M059J (cell line): ENCODE data around the gene TMEM129. TPM values are rescaled to one million over a fixed set of nuclear protein-coding genes. Genes with fewer than 3 reads are reported as not detected.
"Not testable (repeated sequence)": the region's sequence is repeated elsewhere in the genome, so short reads cannot be mapped to it uniquely, and the experiment has no call there.

Source experiments
- DNase-seq: peaks from one replicate; pipeline ENCODE4 v3.0.0-alpha.2; 2012; ENCODE audit warnings: low read depth
- total RNA-seq: library from RNA; depleted of rRNA; stranded (reverse); fragments of >200 nt; shearing (Covaris generic); gene quantifications from 2 replicates; pipeline ENCODE4 v1.2.3, GENCODE V29; 2014

Gene TMEM129
- total RNA-seq, 1 experiment from 2014 or later: 37.6 TPM

DNA sequence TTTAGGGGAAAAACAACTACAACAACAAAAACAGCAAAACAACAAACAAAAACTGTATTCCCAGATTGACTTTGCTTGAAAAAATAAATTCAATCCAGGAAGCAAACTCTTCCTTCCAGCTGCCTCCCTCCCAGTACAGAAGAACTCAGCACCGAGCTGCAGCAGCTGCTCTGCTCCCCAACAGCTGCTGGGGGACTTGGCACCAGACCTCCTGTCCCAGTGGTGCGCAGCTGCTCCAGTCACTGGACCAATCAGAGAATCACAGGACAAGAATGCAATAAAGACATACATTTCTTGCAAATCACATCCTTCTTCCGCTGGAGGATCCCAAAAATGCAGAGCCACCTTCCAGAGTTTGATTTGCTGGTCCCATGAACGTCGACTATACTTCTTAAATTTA is 25.2 kb downstream of the TMEM129 start:
- DNase-seq: no peak

DNA sequence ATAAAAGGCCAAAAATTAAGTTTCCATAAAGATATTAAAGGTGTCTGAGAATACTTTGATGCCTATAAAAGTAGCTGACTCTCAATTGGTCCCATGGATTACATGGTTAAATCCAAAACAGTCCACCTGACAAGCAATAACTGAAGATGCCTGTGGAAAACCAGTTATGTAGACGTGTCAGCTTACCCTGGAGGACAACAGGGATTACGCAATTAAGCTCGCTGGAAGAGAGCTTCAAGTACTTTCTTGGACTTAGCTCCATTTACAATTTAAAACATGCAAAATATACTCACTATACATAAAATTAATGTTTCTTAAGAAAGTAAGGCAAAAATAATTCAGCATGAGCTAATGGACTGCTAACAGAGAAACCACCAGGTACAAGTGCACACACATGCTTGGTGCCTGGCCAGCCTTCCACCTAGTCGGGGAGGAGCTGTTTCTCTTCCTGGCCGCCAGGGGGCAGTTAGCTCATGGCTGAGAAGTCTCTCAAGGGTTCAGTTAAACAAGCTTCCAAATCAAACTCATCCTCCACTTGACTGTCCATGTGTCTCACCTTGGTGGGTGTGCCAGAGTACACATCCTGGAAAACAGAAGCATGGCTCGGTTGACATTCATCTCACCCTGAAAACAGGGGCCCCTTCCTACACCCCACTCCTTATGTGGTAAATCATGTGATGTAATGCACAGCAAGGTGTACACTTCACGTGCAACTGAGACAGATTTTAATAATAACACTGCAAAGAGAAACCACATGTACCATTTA is 27.8 kb downstream of the TMEM129 start:
- peak; percentile 65 for DNase-seq

- no peak for DNase-seq
Measured at GRCh38 chr4:1691737-1692373, 29.3 kb downstream of the TMEM129 start.

DNA sequence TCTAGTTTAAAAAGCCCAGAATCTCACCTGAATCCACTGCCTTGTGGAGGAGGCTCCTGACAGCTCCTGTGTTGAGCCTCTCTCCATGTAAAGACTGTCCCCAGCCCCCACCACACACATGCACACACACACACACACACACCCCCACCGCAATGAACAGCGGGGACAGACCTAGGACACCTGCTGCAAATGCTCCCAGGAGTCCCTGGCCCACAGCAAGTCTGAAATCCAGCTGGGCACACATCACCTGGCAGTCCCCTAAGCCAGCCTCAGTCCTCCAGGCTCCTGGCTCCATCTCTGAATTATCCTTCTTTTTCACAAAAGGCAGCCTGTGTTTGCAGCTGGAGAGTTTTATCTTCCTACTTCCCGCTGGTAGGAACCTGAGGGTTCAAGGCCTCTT is 30.4 kb downstream of the TMEM129 start:
- DNase-seq: no peak

- no peak for DNase-seq
Measured at GRCh38 chr4:1686440-1687036, 34.6 kb downstream of the TMEM129 start.

DNA sequence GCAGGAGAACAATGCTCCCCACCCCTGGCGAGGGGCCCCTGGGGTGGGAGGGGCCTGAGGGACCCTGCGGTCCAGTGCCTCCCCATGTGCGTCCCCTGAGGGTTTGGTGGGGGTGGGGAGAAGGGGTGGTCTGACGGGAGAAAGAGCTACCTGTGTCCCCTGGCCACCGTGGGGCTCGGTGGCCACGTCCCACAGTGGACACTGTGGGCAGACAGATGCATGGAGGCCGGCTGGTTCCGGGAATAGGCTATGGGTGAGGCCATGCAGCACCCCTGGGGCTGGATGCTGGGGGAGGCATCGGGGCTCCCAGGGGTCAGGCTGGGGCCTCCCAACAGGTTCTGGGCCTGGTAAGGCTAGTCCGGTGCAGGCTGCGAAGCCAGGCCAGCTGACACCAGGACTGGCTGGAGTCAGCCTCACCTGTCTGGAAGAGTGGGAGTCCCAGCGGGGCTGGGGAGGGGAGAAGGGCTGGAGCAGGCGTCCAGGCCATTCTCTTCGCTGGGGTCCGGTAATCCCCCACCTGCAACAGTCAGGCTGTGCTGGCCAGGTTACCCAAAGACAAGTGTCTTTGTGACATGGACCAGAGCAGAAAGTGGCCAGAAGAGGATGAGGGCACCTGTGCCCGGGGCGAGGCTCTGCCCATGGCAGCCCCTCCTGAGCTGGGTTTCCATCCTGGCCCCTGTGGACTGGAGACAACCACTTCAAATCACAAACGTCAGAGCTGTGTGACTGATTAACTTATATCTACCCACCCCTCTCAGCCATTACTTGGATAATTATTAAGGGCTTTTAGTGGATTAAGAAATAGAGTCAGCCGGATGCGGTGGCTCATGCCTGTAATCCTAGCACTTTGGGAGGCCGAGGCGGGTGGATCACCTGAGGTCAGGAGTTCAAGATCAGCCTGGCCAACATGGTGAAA is 35.6 kb downstream of the TMEM129 start:
- DNase-seq: no peak

DNA sequence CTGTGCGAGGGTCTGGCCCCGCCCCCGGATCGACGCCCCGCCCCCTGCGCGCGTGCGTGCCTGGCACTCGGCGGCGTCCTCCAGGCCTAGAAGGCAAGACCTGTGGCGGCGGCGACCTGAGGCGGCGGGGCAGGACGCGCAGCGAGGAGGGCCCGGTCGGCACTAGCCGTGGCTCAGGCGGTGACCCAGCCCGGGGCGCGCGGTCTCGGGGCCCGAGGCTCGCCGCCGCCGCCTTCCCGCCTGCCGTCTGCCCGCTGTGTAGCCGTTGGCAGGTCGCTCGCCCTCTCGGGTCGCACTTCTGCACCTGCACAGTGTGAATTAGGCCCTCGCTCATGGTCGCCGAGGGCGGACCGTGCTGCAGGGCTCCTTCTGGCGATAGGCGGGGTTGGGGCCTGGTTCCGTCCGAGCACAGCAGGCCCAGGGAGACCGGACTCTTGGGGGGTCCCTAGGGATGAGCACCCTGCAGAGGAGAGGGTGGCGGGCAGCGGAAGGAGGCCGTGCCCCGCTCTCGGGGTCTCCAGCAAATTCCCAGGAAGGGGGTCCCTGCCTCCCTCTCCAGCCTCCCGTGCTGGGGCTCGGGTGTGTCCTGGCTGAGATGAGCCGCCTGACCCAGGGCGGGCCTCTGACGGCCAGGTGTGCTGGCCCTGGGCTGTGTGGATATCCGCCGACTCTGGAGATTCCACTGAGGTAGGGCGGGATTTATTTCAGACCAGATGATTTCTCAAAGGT is 36.5 kb downstream of the TMEM129 start:
- no peak for DNase-seq

DNA sequence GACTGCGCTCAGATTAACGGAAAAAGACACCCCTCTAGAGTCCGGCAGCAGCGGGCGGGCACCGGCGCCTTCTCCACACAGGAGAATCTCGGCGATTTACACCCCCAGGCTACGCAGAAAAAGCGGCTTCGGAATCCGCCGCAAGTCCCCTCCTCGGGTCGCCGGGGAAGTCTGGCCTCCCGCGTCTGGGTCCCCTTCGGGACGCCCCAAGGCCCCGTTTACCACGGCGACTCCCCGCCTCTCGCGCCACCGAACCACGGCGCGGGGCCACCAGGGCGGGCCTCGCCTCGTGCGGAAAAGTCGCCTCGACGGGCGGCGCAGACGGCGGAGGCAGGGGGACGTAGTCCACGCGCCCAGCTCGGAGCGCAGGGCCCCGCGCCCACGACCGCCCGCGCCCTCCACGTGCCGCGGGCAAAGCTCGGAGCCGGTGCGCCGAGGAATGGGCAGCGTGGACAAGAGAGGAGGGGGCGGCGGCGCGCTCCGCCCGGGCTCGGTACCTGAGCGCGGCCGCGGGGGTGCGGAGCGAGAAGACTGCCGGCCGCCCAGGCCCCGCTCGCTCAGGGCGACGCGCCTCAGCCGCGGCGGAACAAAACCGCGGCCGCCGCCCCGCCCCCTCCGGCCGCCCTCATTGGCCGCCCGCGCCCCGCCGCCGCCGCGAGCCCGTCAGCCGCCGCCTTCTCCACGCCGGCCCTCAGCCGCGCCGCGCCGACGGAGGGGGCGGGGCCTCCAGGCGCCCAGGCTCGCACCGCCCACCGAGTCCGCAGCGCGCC is 37.2 kb downstream of the TMEM129 start, which contains the start of gene FAM53A:
Gene FAM53A, minus strand, starts transcription at position 578 of the 770 bp plus-strand sequence. CDS start 15,572 bp downstream, outside the sequence.
- DNase-seq: peak; percentile 67

GRCh38 chr4:1683261-1683735 is 37.8 kb downstream of the TMEM129 start:
- peak; percentile 63 for DNase-seq

DNA sequence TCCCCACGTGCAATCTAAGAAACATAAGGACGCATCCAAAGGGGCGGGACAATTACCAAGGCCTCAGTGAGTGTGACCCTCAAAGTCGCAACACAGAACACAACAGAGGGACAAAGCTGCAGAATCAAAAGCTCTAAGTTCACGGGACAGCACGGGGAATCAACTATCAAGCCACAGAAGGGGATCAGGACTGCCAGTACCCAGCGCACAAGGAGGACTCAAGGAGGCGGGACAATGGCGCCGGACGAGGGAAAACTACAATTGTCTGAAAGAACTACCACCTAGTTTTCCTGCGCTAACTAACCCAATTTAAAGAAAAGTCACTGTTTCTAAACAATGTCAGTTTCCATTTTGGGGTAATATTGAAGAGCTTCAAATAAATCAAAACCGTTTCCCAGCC is 38.3 kb downstream of the TMEM129 start:
- no peak for DNase-seq

GRCh38 chr4:1678244-1678643 is 42.9 kb downstream of the TMEM129 start:
- DNase-seq: no peak

DNA sequence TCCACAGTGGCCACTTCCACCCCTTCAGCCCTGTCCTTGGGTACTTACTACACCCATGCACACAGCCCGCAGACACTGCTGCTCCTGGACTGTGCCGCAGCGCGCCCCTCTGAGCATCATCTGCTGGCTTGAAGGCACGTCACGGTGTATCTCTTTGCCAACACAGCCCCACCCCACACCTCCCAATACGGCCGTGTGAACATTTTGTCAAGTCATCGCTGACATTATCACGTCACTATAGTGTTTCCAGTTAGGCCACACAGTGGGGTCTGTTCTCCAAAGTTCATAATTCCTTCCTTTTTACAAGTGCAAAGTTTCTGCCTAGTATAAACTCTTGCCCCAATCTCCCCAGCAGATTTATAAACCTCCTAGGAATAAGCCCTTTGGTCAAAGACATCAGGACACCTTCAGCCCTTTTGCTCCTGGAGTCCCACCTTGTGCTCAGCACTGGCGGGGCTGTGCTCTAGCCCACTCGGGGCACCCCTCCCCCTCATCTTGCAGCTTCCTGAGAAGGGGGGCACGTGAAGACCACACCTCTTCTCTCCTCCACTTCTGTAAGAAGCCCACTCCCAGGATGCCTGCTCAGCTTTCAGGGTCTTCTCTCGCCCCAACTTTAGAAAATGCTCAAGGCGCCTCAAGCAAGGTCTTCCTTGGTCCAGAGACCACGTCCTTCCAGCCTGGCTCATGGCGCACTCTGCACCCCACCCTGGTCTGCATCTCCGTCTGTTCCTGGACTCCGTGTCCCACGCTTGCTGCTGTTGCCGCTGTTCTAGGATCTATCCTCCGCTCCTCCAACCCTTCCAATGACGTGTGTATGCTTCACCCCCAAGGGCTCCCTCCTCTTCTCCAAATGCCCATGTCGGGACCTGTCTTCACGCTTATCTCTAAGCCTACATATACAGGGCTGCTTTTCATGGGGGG is 44.3 kb downstream of the TMEM129 start:
- DNase-seq: no peak

DNA sequence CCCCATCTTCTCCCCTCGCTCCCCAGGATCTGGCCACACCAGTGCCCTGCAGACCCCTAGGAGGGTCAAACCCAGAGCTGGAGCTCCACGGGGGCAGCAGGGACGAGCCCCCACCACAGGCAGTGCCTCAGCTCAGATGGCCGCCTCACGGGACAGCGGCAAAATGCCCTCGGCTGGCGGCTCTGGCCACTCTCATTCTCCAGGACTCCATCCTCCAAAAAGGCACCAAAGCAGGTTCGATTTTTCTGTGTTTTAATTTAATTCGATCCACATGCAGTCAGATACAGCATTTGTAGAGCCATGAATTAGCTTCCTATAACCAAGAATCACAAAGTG is 45.4 kb downstream of the TMEM129 start:
- DNase-seq: no peak

DNA sequence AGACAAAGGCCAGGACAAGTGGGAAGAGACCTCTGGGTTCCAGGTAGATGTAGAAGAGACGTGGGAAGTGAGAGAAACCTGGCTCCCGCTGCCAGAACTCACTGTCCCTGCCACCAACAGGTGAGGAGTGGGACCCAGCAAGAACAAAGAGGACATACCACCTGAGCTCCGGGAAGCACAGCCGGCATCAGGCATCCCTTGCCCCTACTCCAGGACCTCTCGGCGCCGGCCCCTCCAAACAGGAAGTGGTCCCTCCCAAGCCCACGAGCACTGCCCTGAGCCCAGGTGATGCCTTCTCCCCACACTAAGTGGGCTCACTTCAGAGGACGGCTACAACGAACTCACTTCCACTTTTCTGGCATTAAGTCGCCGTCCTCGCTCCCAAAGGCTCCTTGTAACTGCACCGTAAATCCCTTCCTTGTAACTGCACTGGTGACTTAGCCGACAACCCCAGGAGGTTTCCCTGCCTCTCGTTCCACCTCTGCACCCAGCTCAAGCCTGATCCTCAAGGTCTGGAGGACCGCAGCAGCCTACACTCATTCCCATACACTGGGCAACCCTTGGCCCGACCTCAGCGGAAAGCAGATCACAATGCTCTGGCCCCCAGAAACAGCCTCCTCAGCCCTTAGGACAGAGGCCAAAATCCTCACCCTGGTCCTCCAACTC is 45.9 kb downstream of the TMEM129 start:
- no peak for DNase-seq

DNA sequence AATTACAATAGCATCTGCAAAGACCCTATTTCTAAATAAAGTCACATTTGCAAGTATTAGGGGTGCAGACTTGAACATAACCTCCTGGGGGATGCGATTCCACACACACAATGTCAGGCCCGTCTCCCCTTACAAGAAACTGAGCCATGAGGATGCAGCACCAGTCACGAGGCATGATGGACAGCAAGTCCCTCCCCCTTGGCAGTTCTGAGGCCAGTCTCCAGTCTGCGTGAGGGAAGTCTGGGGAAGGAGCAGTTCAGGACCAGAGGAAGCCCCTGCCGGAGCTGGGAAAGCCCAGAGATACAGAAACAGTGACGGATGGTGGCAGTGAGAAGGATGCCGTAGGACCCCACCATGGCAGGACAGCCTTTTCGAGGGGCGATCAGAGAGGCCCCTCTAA is 46.4 kb downstream of the TMEM129 start:
- DNase-seq: no peak

DNA sequence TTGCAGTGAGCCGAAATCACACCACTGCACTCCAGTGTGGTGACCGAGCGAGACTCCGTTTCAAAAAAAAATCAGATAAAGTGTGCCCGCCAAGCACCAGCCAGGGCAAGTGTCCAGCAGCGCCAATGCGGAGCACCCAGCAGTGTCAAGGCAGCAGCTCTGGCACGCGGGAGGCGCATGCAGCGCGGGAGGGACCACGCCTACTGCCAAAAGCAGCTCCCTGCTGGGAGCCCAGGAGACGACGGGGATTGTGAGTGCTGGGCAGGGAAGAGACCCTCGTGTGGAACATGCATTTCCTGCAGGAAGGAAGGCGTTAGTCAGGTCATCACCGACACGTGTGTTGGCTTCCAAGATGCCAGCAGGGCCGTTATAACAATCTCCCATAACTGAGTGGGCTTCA is 47.5 kb downstream of the TMEM129 start:
- DNase-seq: no peak

- not testable (repeated sequence) for DNase-seq
Measured at GRCh38 chr4:1671011-1671410, 50.1 kb downstream of the TMEM129 start.

- DNase-seq: no peak
Measured at GRCh38 chr4:1670279-1670678, 50.8 kb downstream of the TMEM129 start.

- DNase-seq: no peak
Measured at GRCh38 chr4:1669850-1670249, 51.3 kb downstream of the TMEM129 start.
